HEK293 (cell line): Measurements from ENCODE around the gene TREM2.

Experiments used
- MZF1 ChIP-seq: fragments of 450-650 bp; formaldehyde crosslinking; IDR thresholded peaks from 2 replicates; pipeline ENCODE4 v1.5.1; 2017; ENCODE audit warnings: missing biosample characterization, missing genetic modification characterization, borderline replicate concordance
- TCF7L2 ChIP-seq: IDR thresholded peaks from 2 replicates; pipeline ENCODE4 v1.6.1; 2011; ENCODE audit warnings: low read depth, mild to moderate bottlenecking, inconsistent platforms, low read length, moderate library complexity, borderline replicate concordance
- YY2 ChIP-seq: fragments of 450-650 bp; formaldehyde crosslinking; IDR thresholded peaks from 2 replicates; pipeline ENCODE4 v1.5.1; 2016; ENCODE audit warnings: missing biosample characterization, missing genetic modification characterization
- ZNF169 ChIP-seq: fragments of 450-650 bp; formaldehyde crosslinking; IDR thresholded peaks from 2 replicates; pipeline ENCODE4 v1.5.1; 2016; ENCODE audit warnings: missing biosample characterization, missing genetic modification characterization
- ZNF174 ChIP-seq: fragments of 450-650 bp; formaldehyde crosslinking; IDR thresholded peaks from 2 replicates; pipeline ENCODE4 v1.5.0; 2017; ENCODE audit warnings: missing biosample characterization, mild to moderate bottlenecking, missing genetic modification characterization
- ZNF404 ChIP-seq: fragments of 450-650 bp; formaldehyde crosslinking; IDR thresholded peaks from 2 replicates; pipeline ENCODE4 v1.5.1; 2017; ENCODE audit warnings: missing biosample characterization, missing genetic modification characterization
- ZNF416 ChIP-seq: fragments of 450-650 bp; formaldehyde crosslinking; IDR thresholded peaks from 2 replicates; pipeline ENCODE4 v1.5.1; 2016; ENCODE audit warnings: missing biosample characterization, missing genetic modification characterization
- ZNF514 ChIP-seq: fragments of 450-650 bp; formaldehyde crosslinking; IDR thresholded peaks from 2 replicates; pipeline ENCODE4 v1.5.1; 2016; ENCODE audit warnings: missing biosample characterization, missing genetic modification characterization
- ZNF76 ChIP-seq: fragments of 450-650 bp; formaldehyde crosslinking; IDR thresholded peaks from 2 replicates; pipeline ENCODE4; 2016; ENCODE audit warnings: low read depth, missing biosample characterization, missing genetic modification characterization, borderline replicate concordance
- ZNF777 ChIP-seq: fragments of 450-650 bp; formaldehyde crosslinking; IDR thresholded peaks from 2 replicates; pipeline ENCODE4 v1.5.1; 2017; ENCODE audit warnings: missing biosample characterization, missing genetic modification characterization, borderline replicate concordance
- ZNF830 ChIP-seq: fragments of 450-650 bp; IDR thresholded peaks from 2 replicates; pipeline ENCODE4 v1.5.0; 2018; ENCODE audit warnings: missing biosample characterization, missing genetic modification characterization, low read depth, mild to moderate bottlenecking, moderate library complexity
- TF ChIP-seq, protein P1 (sequence below): fragments of 450-650 bp; formaldehyde crosslinking; IDR thresholded peaks from 2 replicates; pipeline ENCODE4 v1.5.1; 2016; ENCODE audit warnings: missing biosample characterization, missing genetic modification characterization
- TF ChIP-seq, protein P2 (sequence below): fragments of 450-650 bp; formaldehyde crosslinking; IDR thresholded peaks from 2 replicates; pipeline ENCODE4 v1.5.1; 2017; ENCODE audit warnings: missing biosample characterization, missing genetic modification characterization

DNA sequence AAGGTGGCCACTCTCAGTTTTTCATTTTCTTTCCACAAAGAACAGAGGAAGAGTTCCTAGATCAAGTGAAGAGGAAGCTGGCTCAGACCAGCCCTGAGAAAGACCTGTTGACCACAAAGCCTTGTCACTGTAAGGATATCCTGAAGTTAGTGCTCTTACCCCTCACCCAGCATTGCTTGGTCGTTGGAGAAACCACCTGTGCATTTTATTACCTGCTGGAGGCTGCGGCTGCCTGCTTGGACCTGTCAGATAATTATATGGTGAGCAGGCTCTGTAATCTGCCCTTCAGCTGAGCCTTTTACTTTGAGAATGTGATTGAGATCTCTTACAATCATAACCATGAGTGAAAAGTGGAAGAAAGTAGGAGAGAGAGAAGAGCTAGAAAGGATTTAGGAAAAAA is 30.7 kb downstream of the TREM2 start:
- TF ChIP-seq TCF7L2 (no peak), YY2 (tag by site-specific recombination) (no peak), ZNF404 (tag by site-specific recombination) (no peak), MZF1 (tag by site-specific recombination) (no peak), ZNF174 (tag by site-specific recombination) (no peak), ZNF830 (tag by site-specific recombination) (no peak), ZNF169 (no peak), ZNF514 (tag by site-specific recombination) (no peak), ZNF76 (no peak), ZNF416 (tag by site-specific recombination) (no peak), ZNF777 (no peak)
- TF ChIP-seq, protein P1, sequence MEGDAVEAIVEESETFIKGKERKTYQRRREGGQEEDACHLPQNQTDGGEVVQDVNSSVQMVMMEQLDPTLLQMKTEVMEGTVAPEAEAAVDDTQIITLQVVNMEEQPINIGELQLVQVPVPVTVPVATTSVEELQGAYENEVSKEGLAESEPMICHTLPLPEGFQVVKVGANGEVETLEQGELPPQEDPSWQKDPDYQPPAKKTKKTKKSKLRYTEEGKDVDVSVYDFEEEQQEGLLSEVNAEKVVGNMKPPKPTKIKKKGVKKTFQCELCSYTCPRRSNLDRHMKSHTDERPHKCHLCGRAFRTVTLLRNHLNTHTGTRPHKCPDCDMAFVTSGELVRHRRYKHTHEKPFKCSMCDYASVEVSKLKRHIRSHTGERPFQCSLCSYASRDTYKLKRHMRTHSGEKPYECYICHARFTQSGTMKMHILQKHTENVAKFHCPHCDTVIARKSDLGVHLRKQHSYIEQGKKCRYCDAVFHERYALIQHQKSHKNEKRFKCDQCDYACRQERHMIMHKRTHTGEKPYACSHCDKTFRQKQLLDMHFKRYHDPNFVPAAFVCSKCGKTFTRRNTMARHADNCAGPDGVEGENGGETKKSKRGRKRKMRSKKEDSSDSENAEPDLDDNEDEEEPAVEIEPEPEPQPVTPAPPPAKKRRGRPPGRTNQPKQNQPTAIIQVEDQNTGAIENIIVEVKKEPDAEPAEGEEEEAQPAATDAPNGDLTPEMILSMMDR (tag by site-specific recombination), result no peak
- TF ChIP-seq, protein P2, sequence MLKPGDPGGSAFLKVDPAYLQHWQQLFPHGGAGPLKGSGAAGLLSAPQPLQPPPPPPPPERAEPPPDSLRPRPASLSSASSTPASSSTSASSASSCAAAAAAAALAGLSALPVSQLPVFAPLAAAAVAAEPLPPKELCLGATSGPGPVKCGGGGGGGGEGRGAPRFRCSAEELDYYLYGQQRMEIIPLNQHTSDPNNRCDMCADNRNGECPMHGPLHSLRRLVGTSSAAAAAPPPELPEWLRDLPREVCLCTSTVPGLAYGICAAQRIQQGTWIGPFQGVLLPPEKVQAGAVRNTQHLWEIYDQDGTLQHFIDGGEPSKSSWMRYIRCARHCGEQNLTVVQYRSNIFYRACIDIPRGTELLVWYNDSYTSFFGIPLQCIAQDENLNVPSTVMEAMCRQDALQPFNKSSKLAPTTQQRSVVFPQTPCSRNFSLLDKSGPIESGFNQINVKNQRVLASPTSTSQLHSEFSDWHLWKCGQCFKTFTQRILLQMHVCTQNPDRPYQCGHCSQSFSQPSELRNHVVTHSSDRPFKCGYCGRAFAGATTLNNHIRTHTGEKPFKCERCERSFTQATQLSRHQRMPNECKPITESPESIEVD (tag by site-specific recombination), result no peak
